CD4-positive, alpha-beta T cell treated with Interleukin-17A for 1 hour (primary cell): Measurements from ENCODE around the gene GBGT1.

Experiments
- DNase-seq: peaks from one replicate; pipeline ENCODE4 v3.0.0-alpha.2; 2020

GBGT1 gene

DNA sequence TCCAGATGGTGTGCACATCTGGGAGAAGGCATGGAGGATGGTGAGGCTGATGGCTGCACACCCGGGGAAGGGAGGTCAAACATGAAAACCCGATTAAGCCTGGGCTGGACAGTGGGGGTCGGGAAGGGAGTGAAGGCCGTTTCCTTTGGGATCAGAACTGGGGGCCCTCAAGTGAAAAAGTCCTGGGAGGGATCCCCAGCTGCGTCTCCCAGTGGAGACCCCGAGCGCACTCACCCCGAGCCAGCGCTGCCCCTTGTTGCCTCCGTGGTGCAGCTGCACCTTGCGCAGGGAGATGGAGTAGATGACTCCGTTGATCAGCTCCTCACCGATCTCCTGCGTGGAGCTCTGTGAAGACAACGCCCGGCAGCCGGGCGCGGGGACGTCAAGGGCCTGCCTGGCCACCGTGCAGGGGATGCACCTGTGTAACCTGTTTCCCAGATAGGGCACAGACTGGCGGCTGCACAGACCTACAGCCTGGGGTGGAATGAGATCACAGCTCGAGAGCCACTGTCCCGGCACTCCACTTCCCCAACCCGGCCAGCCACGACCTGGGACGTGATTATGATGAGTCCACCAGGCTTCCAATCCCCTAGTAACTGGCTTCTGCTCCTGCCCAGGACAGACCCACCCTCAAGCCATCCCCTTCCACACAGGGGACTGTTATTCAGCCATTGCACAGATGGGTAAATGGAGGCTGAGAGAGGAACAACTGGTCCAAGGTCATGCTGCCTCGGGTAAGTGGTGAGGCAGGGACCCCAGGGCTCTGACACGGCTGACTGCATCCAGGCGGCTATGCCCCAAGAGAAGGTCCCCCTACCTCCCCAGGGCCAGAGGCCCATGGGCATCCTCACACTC is 51.7 kb downstream of the GBGT1 start:
- no peak for DNase-seq

DNA sequence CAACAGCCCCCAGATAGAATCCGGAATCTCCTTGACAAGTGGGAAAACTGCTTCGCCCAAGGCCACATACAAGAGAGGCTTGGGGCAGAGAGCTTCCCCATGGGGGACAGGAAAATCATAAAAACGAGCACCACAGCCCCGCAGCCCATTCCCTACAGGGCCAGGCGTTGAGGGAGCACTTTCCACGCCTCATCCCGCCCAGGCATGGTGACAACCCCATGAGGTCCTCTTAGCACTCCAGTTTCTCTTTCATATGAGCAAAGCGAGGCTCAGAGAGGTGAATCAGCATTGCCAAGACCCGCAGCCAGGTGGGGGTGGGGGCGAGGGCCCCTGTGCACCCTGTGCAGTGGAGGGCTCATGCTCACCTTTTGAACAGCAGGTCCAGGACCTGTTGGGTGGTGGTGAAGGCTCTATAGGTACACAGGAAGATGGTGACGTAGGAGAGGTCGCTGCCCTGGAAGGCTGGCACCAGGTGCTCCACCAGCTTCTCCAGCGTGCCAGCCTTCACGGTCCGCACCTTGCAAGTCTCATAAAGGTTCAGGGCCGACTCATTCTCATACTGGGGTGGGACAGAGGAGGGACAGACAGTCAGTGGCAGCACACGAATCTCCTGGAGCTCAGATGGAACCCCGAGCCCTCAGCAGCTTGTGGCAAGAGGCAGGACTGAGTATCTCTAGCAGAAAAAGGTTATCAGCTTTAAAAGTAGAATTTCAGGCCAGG is 53.6 kb downstream of the GBGT1 start:
- no peak for DNase-seq

DNA sequence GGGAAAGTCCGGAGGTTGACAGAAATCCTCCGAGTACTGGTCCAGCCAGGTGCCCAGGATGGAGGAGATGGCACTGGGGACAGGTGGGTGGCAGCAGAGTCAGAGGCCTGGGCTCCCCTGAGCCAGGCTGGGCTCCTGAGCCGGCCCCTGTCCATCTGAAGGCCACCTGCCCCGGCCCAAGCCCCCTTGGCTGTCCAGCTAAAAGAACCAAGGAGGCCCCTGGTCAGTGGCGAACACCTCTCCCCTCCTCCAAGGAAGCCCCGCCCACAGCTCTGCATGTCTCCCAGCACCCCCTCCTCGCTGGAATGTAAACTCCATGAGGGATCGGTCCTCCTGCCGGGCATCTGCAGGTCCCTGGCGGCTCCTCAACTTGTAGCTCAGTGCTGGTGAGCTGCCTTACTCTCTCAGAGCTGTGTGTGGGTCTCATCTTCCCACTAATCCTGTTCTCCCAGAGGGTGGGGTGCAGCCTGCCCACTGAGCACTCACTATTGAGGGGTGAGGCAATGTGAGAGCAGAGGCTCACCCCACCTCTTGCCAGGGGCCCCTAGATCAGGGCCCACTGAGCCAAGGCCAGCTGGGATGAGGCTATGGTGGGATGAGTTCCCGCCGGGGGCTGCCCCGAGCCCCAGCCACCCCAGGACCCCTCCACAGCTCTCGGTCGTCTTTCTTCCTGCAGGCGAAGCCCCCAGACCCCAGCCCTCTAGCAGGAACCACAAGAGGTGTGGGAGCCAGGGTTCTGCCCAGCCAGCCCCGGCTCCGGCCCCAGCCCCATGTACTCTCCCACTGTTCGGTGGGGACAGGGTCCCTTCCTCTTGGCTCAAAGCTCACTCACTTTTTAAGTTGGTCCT is 54.7 kb downstream of the GBGT1 start:
- no peak for DNase-seq

DNA sequence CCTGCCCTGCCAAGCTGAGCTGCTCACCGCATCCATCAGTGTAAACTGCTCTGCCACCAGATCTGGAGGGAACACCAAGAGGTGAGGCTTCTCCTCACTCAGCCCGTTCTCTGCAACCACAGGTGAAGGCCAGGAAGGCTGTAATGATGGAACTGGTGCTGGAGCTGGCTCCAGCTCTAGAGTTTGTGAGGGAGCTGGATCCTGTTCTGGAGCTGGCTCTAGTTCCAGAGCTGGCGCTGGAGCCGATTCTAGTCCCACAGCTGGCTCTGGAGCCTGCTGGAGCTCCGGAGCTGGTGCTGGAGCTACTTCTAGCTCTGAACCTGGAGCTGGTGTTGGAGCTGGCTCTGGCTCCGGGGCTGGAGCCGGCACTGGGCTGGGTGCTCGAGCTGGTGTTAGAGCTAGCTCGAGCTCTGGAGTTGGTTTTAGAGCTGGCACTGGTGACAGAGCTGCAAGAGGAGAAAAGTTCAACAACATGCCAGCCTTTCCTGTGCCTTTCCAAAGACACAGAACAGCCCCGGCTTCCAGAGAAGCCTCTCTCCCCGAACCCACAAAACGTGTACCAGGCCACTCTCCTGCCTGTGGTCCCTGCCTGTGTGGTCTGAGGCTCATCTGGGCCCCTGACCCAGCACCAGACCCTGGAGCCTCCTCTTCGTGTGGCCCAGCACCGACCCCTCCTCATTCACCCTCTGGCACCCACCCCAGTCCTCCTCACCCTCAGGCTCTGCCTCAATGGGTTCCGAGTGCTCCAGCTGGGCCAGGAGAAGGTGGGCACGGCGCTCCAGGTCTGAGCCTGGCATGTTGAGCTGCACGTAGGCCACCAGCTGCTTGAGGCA is 55.5 kb downstream of the GBGT1 start:
- DNase-seq, result no peak

DNA sequence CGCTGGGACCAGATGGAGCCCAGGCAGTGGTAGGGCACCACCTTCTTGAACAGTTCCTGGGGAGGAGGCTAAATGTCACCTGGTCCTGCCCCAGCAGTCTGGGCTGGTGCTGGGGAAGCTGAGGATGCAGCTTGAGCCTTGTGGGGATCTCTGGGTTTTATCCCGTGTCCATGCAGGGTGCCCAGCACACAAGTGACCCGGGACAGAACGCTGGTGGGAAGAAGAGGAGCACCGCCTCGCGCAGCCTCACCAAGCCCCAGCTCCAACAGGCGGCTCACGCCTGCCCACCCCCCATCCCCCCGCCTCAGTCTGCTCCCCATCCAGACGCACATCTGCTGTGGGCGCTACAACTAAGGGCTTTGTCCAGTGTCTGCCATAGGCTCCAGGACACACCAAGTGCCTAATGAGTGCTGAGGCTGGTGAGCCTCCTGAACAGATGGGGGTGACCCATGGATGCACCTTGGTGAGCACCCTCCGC is 56.4 kb downstream of the GBGT1 start:
- DNase-seq, result no peak

DNA sequence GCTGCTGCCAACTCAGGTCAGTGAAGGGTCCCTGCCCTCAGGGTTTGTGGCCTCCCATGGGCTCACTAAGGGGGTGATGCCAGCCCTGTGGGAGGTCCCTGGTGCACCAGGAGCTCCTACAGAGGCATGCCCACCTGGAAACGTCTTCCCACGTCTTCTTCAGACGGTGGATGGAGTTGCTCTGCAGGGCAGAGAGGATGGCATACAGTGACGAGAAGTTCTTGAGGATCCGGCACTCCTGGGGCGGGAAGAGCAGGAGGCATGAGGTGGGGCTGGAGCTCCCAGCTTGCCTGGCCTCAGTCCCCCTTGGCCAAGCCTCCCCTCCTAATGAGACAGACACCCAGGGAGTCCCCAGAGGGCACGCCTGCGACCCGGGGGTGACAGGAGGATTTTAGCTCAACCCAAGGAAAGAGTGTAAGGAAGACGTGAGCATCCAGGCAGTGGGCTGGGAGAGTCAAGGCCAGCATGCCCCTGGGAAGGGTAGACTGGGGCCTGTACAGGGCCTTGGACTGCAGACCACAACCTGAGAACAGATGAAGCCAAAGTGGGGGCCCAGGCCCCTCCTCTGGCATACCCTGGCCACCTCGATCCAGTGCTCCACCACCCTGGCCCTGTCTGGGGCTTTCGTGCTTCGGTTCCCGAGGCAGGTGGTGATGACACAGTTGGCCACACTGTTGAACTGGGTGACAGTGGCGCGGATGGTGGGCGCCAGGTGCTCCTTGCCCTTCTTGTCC is 57.0 kb downstream of the GBGT1 start:
- DNase-seq, result no peak

DNA sequence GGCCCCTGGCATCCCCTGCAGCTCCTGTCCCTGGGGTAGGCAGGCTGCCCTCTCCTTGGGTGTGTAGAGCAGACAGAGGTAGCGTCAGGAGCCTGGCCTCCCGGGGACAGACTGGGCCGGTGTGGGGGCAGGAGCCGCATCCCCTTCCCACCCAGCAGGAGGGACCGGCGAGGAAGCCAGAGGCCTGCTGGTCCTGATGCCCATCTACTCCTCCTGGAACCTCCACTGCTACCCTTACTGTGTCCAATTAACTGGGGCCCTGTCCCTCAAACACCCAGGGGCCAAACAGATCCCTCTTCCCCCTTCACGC is 58.3 kb downstream of the GBGT1 start:
- DNase-seq, result no peak

DNA sequence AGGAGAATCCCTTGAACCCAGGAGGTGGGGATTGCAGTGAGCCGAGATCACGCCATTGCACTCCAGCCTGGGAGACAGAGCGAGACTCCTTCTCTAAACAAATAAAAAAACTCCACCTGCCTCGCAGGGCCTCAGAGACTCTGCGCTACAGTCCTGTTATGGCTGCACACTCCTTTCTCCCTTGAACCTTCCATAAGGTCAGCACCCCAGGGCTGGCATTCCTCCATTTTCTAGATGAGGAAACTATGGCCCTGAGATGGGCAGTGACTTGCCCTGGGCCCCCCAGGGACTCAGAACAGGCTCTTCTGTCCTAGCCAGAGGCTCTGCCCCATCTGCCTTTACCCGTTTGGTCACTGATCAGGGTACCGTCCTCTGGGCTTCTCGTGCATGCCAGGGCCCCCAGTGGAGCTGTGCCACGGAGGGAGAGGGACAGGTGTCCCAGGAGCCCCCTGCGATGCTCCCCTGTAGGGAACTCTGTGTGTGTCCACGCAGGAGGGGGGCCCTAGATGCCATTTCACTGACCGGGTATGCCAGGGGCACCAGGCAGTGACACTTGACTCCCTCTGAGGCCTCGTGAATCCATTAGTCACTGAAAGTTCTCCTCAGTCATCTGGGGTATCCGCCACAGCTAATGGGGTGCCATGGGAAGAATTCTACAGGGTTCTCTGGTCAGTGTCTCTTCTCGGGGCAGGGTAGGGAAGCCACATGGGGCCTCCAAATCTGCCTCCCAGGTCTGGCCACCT is 58.8 kb downstream of the GBGT1 start:
- DNase-seq, result no peak

DNA sequence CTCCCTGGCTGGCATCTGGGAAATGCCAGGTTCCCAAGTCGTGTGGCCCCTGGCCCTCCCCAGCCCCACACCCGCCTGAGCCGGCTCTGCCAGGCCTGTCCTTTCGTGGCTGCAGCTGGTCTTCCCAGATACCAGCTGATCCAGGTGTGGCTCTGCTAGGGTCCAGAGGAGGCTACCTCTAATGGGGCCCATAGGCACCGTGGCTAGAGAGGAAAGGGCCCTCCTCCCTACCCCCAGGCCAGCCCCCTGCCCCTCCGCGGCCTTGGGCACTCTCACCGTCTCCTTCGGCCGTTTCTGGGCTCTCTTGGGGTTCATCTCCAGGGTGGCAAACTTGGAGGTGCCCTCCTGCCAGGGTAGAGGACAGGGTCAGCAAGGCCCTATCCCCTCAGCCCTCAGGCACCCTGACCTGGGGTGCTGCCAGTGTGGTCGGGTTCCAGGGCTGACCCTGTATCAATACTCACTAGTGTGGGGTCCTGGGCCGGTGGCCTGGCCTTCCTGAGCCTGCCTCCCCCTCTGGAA is 59.7 kb downstream of the GBGT1 start:
- no peak for DNase-seq

DNA sequence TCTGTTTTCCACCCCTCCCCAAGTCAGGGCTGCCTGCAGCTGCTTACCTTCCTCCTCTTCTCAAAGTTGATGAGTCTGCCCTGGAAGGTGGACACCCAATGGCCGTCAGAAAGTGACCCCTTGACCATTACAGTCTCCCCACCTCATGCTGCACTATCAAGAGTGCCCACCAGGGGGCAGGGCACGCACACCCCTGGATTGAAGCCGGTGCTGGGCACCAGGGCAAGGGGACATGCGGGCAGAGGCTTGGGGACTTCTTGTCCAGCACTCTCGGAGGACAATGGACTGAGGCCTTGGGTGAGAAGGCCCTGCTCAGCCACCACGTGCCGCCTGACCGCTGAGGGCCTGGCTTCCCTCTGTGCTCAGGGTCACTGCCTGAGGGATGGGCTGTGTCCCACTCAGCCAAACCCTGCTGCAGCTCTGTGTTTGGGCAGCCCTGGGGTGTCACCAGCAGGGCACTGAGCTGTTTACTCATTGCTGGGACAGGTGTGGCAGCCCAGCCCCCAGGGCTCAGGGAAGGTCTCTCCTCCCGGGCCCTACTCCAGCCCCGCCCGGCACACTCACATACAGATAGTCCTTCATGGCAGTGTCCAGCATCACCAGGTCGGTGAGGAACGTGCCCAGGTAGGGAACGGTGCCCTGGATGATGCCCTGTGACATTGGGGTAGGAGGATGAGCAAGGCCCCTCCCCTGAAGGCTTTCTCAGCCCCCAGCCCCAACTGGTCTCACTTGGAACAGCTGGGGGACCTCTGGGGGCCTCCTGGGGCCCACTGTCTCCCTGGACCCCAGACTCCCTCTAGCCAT is 60.3 kb downstream of the GBGT1 start:
- peak; percentile 58 for DNase-seq
